ENCODE results near the gene PVR.

Gene PVR

DNA sequence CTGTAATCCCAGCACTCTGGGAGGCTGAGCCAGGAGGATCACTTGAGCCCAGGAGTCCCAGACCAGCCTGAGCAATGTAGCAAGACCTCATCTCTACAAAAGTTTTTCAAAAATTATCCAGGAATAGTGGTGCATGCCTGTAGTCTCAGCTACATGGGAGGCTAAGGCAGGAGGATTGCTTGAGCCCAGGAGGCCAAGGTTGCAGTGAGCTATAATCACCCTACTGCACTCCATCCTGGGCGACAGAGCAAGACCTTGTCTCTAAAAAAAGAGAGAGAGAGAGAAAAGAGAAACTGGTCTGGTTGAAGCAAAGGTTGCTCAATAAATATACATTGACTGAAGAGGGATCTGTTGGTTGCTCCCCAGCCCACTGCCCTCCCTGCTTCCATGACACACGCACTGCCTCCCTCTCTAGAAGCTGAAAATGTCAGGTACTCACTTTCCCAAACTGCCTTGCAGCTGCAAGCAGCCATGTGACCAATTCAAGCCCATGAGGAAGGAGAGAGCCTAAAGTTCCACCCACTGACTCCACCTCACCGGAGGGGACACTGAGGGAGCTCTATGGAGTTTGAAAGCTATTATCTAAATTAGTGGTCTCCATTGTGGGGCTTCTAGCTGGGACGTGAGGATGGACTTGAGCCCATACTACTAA, 69.3 kb downstream of the PVR start:
- no peak overlapping the region for H3K27ac ChIP-seq
- H3K36me3 ChIP-seq, result no peaks in the 10 kb centered on the region
- H3K27me3 ChIP-seq, result peaks cover 0 to 8% of the 10 kb centered on the region in 2 donors
- peaks cover 0 to 1% (median under 1%) of the 10 kb centered on the region in 4 donors for H3K4me1 ChIP-seq
- peaks cover 0 to 12% (median 5%) of the 10 kb centered on the region in 3 donors for H3K9me3 ChIP-seq
- TF ChIP-seq, protein P1, sequence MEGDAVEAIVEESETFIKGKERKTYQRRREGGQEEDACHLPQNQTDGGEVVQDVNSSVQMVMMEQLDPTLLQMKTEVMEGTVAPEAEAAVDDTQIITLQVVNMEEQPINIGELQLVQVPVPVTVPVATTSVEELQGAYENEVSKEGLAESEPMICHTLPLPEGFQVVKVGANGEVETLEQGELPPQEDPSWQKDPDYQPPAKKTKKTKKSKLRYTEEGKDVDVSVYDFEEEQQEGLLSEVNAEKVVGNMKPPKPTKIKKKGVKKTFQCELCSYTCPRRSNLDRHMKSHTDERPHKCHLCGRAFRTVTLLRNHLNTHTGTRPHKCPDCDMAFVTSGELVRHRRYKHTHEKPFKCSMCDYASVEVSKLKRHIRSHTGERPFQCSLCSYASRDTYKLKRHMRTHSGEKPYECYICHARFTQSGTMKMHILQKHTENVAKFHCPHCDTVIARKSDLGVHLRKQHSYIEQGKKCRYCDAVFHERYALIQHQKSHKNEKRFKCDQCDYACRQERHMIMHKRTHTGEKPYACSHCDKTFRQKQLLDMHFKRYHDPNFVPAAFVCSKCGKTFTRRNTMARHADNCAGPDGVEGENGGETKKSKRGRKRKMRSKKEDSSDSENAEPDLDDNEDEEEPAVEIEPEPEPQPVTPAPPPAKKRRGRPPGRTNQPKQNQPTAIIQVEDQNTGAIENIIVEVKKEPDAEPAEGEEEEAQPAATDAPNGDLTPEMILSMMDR (IDR thresholded peaks at IDR 0.05), result no peak
- DNase-seq, result no peak
- intact Hi-C loops (cut with DNase I; ENCODE audit: low total_unique reads), result no loop called here
- H3K4me3 ChIP-seq, result no peak overlapping the region

All from tibial artery (tissue), 4 donors.